K562 (cell line): ENCODE results near the gene URB2. TPM values are rescaled to one million over a fixed set of nuclear protein-coding genes. Genes with fewer than 3 reads are reported as not detected.

Experiments used
- BCL6 ChIP-seq: fragments of 250-450 bp; sonication (Bioruptor Pico); IDR thresholded peaks from 2 replicates; pipeline ENCODE4 v1.4.0; 2020
- CHD4 ChIP-seq: fragments of 200-600 bp; sonication (generic); IDR thresholded peaks from 3 replicates; pipeline ENCODE4 v1.6.1; 2012; ENCODE audit warnings: low read depth, mild to moderate bottlenecking, mixed read lengths, low read length, inconsistent platforms; ENCODE audit not compliant: insufficient read depth, insufficient replicate concordance, poor library complexity, severe bottlenecking
- GABPA ChIP-seq: fragments of 200-800 bp; sonication (Bioruptor generic); conservative IDR thresholded peaks from 2 replicates; pipeline ENCODE4 v1.6.1; 2016; ENCODE audit warnings: low read depth, missing genetic modification characterization, missing compliant biosample characterization
- HMBOX1 ChIP-seq: sonication (generic); IDR thresholded peaks from 2 replicates; pipeline ENCODE4 v1.6.1; 2016
- HMGN3 ChIP-seq: IDR thresholded peaks from 2 replicates; pipeline ENCODE4 v1.6.1; 2011; ENCODE audit warnings: borderline replicate concordance, low read depth, mild to moderate bottlenecking, mixed read lengths, low read length; ENCODE audit not compliant: insufficient read length; ENCODE audit errors: extremely low read depth
- KDM2B ChIP-seq: fragments of 250-450 bp; sonication (Bioruptor Pico); IDR thresholded peaks from 2 replicates; pipeline ENCODE4 v1.8.0; 2021; ENCODE audit warnings: mild to moderate bottlenecking, moderate library complexity
- MBD2 ChIP-seq: sonication (generic); IDR thresholded peaks from 2 replicates; pipeline ENCODE4 v1.6.1; 2016; ENCODE audit warnings: low read depth, borderline replicate concordance
- PHF21A ChIP-seq: fragments of 450-650 bp; IDR thresholded peaks from 2 replicates; pipeline ENCODE4 v1.6.1; 2017; ENCODE audit warnings: low read depth, borderline replicate concordance
- RBFOX2 ChIP-seq: fragments of 200-400 bp; formaldehyde crosslinking; IDR thresholded peaks from 2 replicates; pipeline ENCODE4 v1.6.1; 2017; ENCODE audit warnings: low read depth, mild to moderate bottlenecking, low read length, moderate library complexity
- SAFB2 ChIP-seq: fragments of 200-400 bp; formaldehyde crosslinking; IDR thresholded peaks from 2 replicates; pipeline ENCODE4 v1.6.1; 2018; ENCODE audit warnings: borderline replicate concordance, low read length, low read depth, moderate library complexity; ENCODE audit not compliant: severe bottlenecking
- TBL1XR1 ChIP-seq, 2 experiments: IDR thresholded peaks; 2 replicates each; pipeline ENCODE4 v1.6.1; 2012; ENCODE audit warnings: improper control_type of control experiment in 2 of 2, low read length in 2 of 2, mild to moderate bottlenecking in 1 of 2
- TFAM ChIP-seq: fragments of 250-450 bp; sonication (Bioruptor Pico); conservative IDR thresholded peaks from 2 replicates; pipeline ENCODE4 v1.5.0; 2021; ENCODE audit warnings: mild to moderate bottlenecking, moderate library complexity
- TFE3 ChIP-seq: fragments of 450-650 bp; formaldehyde crosslinking; IDR thresholded peaks from 2 replicates; pipeline ENCODE4 v1.4.0; 2020; ENCODE audit warnings: mild to moderate bottlenecking, mixed read lengths
- ZNF551 ChIP-seq: fragments of 250-450 bp; sonication (Bioruptor Pico); IDR thresholded peaks from 2 replicates; pipeline ENCODE4 v1.5.0; 2021; ENCODE audit warnings: mild to moderate bottlenecking, moderate library complexity
- ZNF644 ChIP-seq: fragments of 200-800 bp; sonication (Bioruptor generic); IDR thresholded peaks from 2 replicates; pipeline ENCODE4 v1.6.1; 2016; ENCODE audit warnings: low read depth, missing genetic modification characterization, missing compliant biosample characterization
- ZSCAN29 ChIP-seq: fragments of 450-650 bp; IDR thresholded peaks from 2 replicates; pipeline ENCODE4 v1.6.1; 2017
- polyA plus RNA-seq, 8 experiments: library from polyadenylated mRNA; depleted of rRNA in 4 of 8; stranded (reverse) in 5 of 8; unstranded in 3 of 8; fragments of >200 nt; fragmentation: Nextera tagmentation in 2 of 8; fragmentation: Illumina TruSeq in 1 of 8; extraction: Ambion mirVana in 2 of 8; extraction: Trizol in 1 of 8; gene quantifications; 2 replicates each; pipeline versions ENCODE4 v1.2.1 to v1.2.3, GENCODE V29; 2011 to 2014; ENCODE audit warnings: inconsistent platforms in 1 of 8, missing spikeins in 1 of 8
- total RNA-seq, 7 experiments: library from RNA; depleted of rRNA in 6 of 7; stranded (reverse); fragments of >200 nt in 6 of 7; fragmentation: Illumina TruSeq in 2 of 7; extraction: Trizol in 2 of 7; gene quantifications; 2 replicates each; pipeline versions ENCODE4 v1.2.1 to v1.2.3, GENCODE V29; 2011 to 2021; ENCODE audit warnings: low replicate concordance in 1 of 7
- TF ChIP-seq, protein P1 (sequence below): fragments of 200-800 bp; sonication (Bioruptor generic); IDR thresholded peaks from 2 replicates; pipeline ENCODE4 v1.6.1; 2017; ENCODE audit warnings: missing genetic modification characterization, missing compliant biosample characterization
- TF ChIP-seq, protein P2 (sequence below): fragments of 200-800 bp; sonication (Bioruptor generic); IDR thresholded peaks from 2 replicates; pipeline ENCODE4 v1.6.1; 2017; ENCODE audit warnings: missing genetic modification characterization, missing compliant biosample characterization

The URB2 gene
- total and polyA plus RNA-seq, 9 of the 15 experiments (the other 6 are each of a cell fraction or from before 2014, with no cell fraction given): 2.8 to 28.3 (median 19.0) TPM

- TF ChIP-seq, protein P1, sequence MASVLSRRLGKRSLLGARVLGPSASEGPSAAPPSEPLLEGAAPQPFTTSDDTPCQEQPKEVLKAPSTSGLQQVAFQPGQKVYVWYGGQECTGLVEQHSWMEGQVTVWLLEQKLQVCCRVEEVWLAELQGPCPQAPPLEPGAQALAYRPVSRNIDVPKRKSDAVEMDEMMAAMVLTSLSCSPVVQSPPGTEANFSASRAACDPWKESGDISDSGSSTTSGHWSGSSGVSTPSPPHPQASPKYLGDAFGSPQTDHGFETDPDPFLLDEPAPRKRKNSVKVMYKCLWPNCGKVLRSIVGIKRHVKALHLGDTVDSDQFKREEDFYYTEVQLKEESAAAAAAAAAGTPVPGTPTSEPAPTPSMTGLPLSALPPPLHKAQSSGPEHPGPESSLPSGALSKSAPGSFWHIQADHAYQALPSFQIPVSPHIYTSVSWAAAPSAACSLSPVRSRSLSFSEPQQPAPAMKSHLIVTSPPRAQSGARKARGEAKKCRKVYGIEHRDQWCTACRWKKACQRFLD: peak; percentile 99
- TF ChIP-seq BCL6 (CRISPR knock-in tag): no peak
- no peak for TF ChIP-seq TFE3 (CRISPR knock-in tag)
- TF ChIP-seq PHF21A: no peak
- no peak for TF ChIP-seq TFAM (CRISPR knock-in tag)
- TF ChIP-seq GABPA: peak; percentile 93
- TF ChIP-seq TBL1XR1 (IDR thresholded peaks at IDR 0.05; ENCODE audit: low read length in 2 of 2): 0 out of 4 replicates have a peak, but pooled peaks of 1 of the 2 experiments have one; percentile 16
- TF ChIP-seq CHD4: no peak
- 0 out of 2 replicates have a peak, but pooled peaks have one; percentile 10 for TF ChIP-seq KDM2B (CRISPR knock-in tag)
- TF ChIP-seq SAFB2: no peak
- TF ChIP-seq, protein P2, sequence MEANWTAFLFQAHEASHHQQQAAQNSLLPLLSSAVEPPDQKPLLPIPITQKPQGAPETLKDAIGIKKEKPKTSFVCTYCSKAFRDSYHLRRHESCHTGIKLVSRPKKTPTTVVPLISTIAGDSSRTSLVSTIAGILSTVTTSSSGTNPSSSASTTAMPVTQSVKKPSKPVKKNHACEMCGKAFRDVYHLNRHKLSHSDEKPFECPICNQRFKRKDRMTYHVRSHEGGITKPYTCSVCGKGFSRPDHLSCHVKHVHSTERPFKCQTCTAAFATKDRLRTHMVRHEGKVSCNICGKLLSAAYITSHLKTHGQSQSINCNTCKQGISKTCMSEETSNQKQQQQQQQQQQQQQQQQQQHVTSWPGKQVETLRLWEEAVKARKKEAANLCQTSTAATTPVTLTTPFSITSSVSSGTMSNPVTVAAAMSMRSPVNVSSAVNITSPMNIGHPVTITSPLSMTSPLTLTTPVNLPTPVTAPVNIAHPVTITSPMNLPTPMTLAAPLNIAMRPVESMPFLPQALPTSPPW (CRISPR knock-in tag): peak; percentile 96
- no peak for TF ChIP-seq ZSCAN29
- no peak for TF ChIP-seq HMBOX1
- no peak for TF ChIP-seq MBD2
- no peak for TF ChIP-seq ZNF551 (CRISPR knock-in tag)
- TF ChIP-seq RBFOX2: peak; percentile 86
- TF ChIP-seq ZNF644: no peak
- TF ChIP-seq HMGN3: peak; percentile 54
Observed at GRCh38 chr1:229625915-229626831, at the start of gene URB2, which contains the start of gene TAF5L (continued).
